Ovary (tissue), 9 donors: ENCODE results near the gene CDHR1. TPM values are rescaled to one million over a fixed set of nuclear protein-coding genes. Genes with fewer than 3 reads are reported as not detected.
A peak's percentile ranks its signal among the peaks of the same experiment; 100 is the strongest.

Experiments
- DNase-seq, 5 donors: peaks; one replicate each; pipeline ENCODE4 v3.0.0-alpha.2; 2019 to 2020
- H3K27ac ChIP-seq, 2 donors: fragments of 200-600 bp; one replicate each; pipeline versions ENCODE4 v1.5.1 to v1.8.0; 2019 to 2022
- H3K27me3 ChIP-seq: fragments of 200-600 bp; one replicate; pipeline ENCODE4 v1.8.0; 2022
- H3K36me3 ChIP-seq: fragments of 200-600 bp; sonication (generic); one replicate; pipeline ENCODE4 v1.5.1; 2019
- H3K4me1 ChIP-seq: one replicate; pipeline ENCODE4 v1.8.1; 2013; ENCODE audit warnings: mild to moderate bottlenecking, moderate library complexity; ENCODE audit not compliant: insufficient read depth
- H3K4me3 ChIP-seq: fragments of 200-600 bp; sonication (generic); one replicate; pipeline ENCODE4 v1.5.1; 2017
- H3K9me3 ChIP-seq, 2 donors: fragments of 200-600 bp in 1 of 2; sonication (generic) in 1 of 2; one replicate each; pipeline versions ENCODE4 v1.5.1 to v1.8.1; 2013 to 2019; ENCODE audit warnings: mild to moderate bottlenecking in 1 of 2, moderate library complexity in 1 of 2
- EP300 ChIP-seq: sonication (generic); formaldehyde crosslinking; IDR thresholded peaks from one replicate; pipeline ENCODE4 v1.6.1; 2017; ENCODE audit warnings: antibody characterized with exemption
- POLR2A ChIP-seq: fragments of 450-650 bp; IDR thresholded peaks from one replicate; pipeline ENCODE4 v1.6.1; 2017; ENCODE audit warnings: antibody characterized with exemption, mild to moderate bottlenecking, moderate library complexity
- WGBS, 3 donors: extraction: QIAGEN DNeasy Blood & Tissue Kit in 1 of 3; methylation state at CpG; one replicate each; pipeline versions ENCODE4 v1.1.5 to v1.1.7; 2013 to 2017; 5-methylcytosine and 5-hydroxymethylcytosine counted together
- intact Hi-C, 4 donors: fragments of 100-400 bp; cut with DNase I; formaldehyde crosslinking; loops; one replicate each; pipeline versions ENCODE4 v1.11.0 to v1.15.1; 2022 to 2023
- polyA plus RNA-seq, 2 donors: library from polyadenylated mRNA; stranded (reverse); fragments of 200-250 nt in 1 of 2; fragments of 350-450 nt in 1 of 2; fragmentation: Illumina TruSeq in 1 of 2; extraction: RNeasy Lipid Tissue Mini Kit (QIAGEN cat#74804) in 1 of 2; gene quantifications; one replicate each; pipeline ENCODE4 v1.2.3, GENCODE V29; 2013 to 2014
- total RNA-seq, 7 donors: library from RNA; depleted of rRNA in 2 of 7; stranded (reverse); fragments of >200 nt in 2 of 7; fragmentation: NEBNext Ultra II Directional in 3 of 7; extraction: Animal tissue kit (Norgen Biotek cat#: 25700) in 3 of 7; gene quantifications; one replicate each; pipeline versions ENCODE4 v1.1.0 to v1.2.4, GENCODE V29; 2016 to 2023
- TF ChIP-seq, protein P1 (sequence below), 3 donors: fragments of 450-650 bp in 2 of 3; fragments of 200-600 bp in 1 of 3; IDR thresholded peaks; one replicate each; pipeline versions ENCODE4 v1.5.1 to v1.8.0; 2016 to 2022; ENCODE audit warnings: antibody characterized with exemption in 3 of 3, mild to moderate bottlenecking in 1 of 3
- donor health status: DM: no; HTN: no; CAD: no; lungs with moderate emphysema.
- donor health status: DM: no; HTN: no; CAD: no.
- donor health status: Bipolar disorder and iron deficiency.
- donor health status: DM: yes; HTN: yes; CAD: no.
- donor health status: DM: no; HTN: no; CAD: no.
- donor health status: DM: yes; HTN: yes; CAD: no.

Gene CDHR1
- total and polyA plus RNA-seq, 9 donors, result 0.08 to 2.2 (median 0.69) TPM

DNA sequence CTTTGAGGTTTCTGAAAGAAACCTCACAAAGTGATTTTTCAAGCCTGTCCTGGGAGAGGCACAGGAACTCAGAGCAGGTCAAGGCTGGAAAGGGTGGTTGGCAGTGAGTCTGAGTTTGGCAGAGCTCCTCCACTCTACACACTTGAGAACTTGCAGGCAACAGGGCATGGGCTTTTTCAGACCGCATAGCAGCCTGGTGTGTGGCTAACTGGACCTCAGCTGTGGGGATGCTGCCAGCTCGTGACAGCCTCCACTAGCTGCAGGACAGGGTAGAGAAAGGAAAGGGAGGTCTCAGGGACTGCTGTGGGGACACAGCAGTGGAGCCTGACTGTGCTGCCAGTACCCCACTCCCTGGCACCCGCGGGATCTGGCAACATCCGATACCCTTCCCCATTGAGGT is 2.6 kb downstream of the CDHR1 start:
- H3K4me1 ChIP-seq, result no peaks in the 10 kb centered on the region
- TF ChIP-seq, protein P1, sequence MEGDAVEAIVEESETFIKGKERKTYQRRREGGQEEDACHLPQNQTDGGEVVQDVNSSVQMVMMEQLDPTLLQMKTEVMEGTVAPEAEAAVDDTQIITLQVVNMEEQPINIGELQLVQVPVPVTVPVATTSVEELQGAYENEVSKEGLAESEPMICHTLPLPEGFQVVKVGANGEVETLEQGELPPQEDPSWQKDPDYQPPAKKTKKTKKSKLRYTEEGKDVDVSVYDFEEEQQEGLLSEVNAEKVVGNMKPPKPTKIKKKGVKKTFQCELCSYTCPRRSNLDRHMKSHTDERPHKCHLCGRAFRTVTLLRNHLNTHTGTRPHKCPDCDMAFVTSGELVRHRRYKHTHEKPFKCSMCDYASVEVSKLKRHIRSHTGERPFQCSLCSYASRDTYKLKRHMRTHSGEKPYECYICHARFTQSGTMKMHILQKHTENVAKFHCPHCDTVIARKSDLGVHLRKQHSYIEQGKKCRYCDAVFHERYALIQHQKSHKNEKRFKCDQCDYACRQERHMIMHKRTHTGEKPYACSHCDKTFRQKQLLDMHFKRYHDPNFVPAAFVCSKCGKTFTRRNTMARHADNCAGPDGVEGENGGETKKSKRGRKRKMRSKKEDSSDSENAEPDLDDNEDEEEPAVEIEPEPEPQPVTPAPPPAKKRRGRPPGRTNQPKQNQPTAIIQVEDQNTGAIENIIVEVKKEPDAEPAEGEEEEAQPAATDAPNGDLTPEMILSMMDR (IDR thresholded peaks at IDR 0.05), result no peak
- TF ChIP-seq POLR2A, result no peak
- no peak for TF ChIP-seq EP300
- WGBS, 3 donors, result 56 to 72% (median 67%) methylated on average over 5 of the region's 5 CpGs
- H3K4me3 ChIP-seq, result no peak overlapping the region
- H3K9me3 ChIP-seq, result no peaks in the 10 kb centered on the region
- H3K36me3 ChIP-seq, result no peaks in the 10 kb centered on the region
- no peak overlapping the region for H3K27ac ChIP-seq
- intact Hi-C loops, result no loop called here
- peak in 1 of 5 donors; percentile 10 for DNase-seq
- H3K27me3 ChIP-seq, result no peaks in the 10 kb centered on the region

DNA sequence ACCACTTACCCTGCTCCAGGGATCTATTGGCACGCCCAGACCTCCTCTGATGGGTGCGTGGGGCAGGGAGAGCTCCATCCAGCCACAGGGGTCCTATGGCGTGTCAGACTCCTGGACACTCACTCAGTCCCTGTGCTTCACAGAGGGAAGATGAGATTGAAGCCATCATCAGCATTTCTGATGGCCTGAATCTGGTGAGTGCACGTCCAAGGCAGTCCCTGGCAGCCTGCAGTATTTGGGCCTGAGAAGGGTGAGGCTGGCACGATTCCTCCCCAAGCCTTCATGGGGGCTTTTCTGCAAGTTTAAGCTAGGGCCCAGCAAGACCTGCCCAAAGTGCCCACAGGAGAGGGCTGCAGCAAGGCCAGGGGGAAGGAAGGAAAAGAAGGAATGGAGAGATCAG is 3.3 kb downstream of the CDHR1 start:
- 74 to 79% (median 79%) methylated on average over 3 to 5 of the region's 5 CpGs for WGBS, 3 donors
- H3K4me1 ChIP-seq, result no peaks in the 10 kb centered on the region
- TF ChIP-seq, protein P1 (IDR thresholded peaks at IDR 0.05), result no peak
- TF ChIP-seq POLR2A (no peak), EP300 (no peak)
- no peak overlapping the region for H3K4me3 ChIP-seq
- no peaks in the 10 kb centered on the region for H3K9me3 ChIP-seq
- H3K36me3 ChIP-seq, result no peaks in the 10 kb centered on the region
- no peak for DNase-seq
- no peak overlapping the region for H3K27ac ChIP-seq
- intact Hi-C loops, result no loop called here
- no peaks in the 10 kb centered on the region for H3K27me3 ChIP-seq

DNA sequence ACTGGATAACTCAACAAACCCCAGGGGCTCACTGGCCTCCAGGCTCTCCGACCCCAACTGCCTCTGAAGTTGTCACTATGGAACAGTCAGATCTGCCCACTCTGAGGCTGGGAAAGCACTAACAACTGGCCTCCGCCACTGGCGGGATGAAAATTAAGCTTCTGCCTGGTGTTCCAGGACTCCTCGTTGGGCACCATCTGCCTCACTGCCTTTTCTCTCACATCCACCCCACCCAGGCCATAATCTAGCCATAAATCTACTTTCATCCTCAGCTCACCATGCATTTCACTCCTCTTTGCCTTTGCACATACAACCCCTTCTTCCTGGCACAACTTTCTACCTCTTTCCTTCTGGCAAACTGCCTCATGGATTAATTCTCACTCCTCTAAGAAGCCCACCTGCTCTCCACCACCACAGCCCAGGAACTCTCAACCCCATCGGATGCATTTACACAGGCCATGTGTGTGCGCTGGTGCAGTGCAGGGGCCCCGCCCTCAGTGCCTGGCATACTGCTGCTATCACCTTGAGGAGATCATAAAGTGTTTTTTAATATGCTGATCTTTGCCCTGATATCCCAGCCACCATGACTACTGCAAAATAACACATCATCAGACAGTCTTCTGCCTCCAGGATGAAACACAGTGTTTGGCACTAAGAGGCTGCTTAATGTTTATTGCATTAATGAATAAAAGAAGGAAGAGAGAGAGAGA is 4.0 kb downstream of the CDHR1 start:
- Histone ChIP-seq H3K9me3 (no peaks in the 10 kb centered on the region), H3K36me3 (no peaks in the 10 kb centered on the region), H3K27ac (no peak overlapping the region), H3K4me1 (no peaks in the 10 kb centered on the region), H3K4me3 (no peak overlapping the region), H3K27me3 (no peaks in the 10 kb centered on the region)
- 79 to 80% (median 79%) methylated on average over 7 of the region's 7 CpGs for WGBS, 3 donors
- intact Hi-C loops, result no loop called here
- TF ChIP-seq EP300, result no peak
- no peak for TF ChIP-seq POLR2A
- TF ChIP-seq, protein P1 (IDR thresholded peaks at IDR 0.05), result no peak
- DNase-seq, result no peak

DNA sequence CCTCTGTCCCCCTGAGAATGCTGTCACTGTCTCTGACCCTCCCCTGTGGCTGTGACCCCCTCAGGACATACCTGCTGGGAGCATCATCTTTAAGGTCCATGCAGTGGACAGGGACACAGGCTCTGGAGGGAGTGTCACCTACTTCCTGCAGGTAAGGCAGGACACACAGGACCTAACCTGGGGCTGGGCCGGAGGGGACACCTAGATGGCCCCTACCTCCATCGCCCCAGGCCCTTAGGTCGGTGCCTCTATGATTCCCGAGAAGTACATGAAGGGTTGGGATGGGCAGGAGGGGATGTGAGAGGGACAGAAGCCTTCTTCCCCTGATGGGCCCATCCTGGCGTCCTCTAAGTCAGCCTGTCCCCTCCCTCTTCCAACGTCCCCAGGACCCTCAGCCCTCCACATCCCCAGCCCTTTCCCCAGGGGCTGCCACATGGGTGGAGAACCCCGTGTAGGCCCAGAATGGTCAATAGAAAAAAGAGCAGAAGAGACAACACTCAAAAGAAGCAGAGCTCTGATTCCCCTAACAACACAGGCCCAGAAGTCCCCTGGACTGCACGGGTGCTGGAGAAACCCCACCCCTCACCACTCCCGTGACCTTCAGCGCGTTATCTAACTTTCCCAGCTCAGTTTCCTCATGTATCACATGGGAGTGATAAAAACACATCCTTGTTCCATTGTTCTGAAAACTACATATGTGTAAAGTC is 6.4 kb downstream of the CDHR1 start:
- intact Hi-C loops, result no loop called here
- H3K9me3 ChIP-seq, result no peaks in the 10 kb centered on the region
- DNase-seq, result peak in 1 of 5 donors; percentile 3

More for the DNA sequence above, 6.4 kb downstream of the CDHR1 start:
- Histone ChIP-seq H3K36me3 (no peaks in the 10 kb centered on the region), H3K27me3 (no peaks in the 10 kb centered on the region), H3K4me3 (no peak overlapping the region), H3K4me1 (no peaks in the 10 kb centered on the region), H3K27ac (no peak overlapping the region)
- TF ChIP-seq, protein P1 (IDR thresholded peaks at IDR 0.05), result no peak
- TF ChIP-seq POLR2A (no peak), EP300 (no peak)
- 60 to 70% (median 63%) methylated on average over 11 of the region's 11 CpGs for WGBS, 3 donors
